ENCODE results near the gene PON1. TPM values are rescaled to one million over a fixed set of nuclear protein-coding genes. Genes with fewer than 3 reads are reported as not detected.

PON1 gene
- total RNA-seq, 1 experiment from 2014 or later = not detected

- Histone ChIP-seq H3K36me3 (no peaks in the 10 kb centered on the region), H3K27me3 (no peaks in the 10 kb centered on the region), H3K4me3 (no peak overlapping the region), H3K9me3 (no peaks in the 10 kb centered on the region)
- DNase-seq = no peak
Observed at GRCh38 chr7:95279417-95279816, 44.9 kb downstream of the PON1 start.

GRCh38 chr7:95276114-95276513 is 48.2 kb downstream of the PON1 start:
- no peaks in the 10 kb centered on the region for H3K36me3 ChIP-seq
- no peaks in the 10 kb centered on the region for H3K27me3 ChIP-seq
- DNase-seq = no peak
- H3K4me3 ChIP-seq = no peak overlapping the region
- H3K9me3 ChIP-seq = no peaks in the 10 kb centered on the region

- H3K4me3 ChIP-seq = no peak overlapping the region
- DNase-seq = no peak
- H3K9me3 ChIP-seq = no peaks in the 10 kb centered on the region
- no peaks in the 10 kb centered on the region for H3K36me3 ChIP-seq
- no peaks in the 10 kb centered on the region for H3K27me3 ChIP-seq
Observed at GRCh38 chr7:95269640-95270039, 54.7 kb downstream of the PON1 start.

- no peaks in the 10 kb centered on the region for H3K27me3 ChIP-seq
- H3K36me3 ChIP-seq = no peaks in the 10 kb centered on the region
- H3K9me3 ChIP-seq = no peaks in the 10 kb centered on the region
- H3K4me3 ChIP-seq = no peak overlapping the region
- no peak for DNase-seq
Observed at GRCh38 chr7:95267754-95268153, 56.6 kb downstream of the PON1 start.

GRCh38 chr7:95265634-95266033 is 58.7 kb downstream of the PON1 start:
- H3K36me3 ChIP-seq = no peaks in the 10 kb centered on the region
- DNase-seq = no peak
- H3K4me3 ChIP-seq = no peak overlapping the region
- no peaks in the 10 kb centered on the region for H3K9me3 ChIP-seq
- no peaks in the 10 kb centered on the region for H3K27me3 ChIP-seq

GRCh38 chr7:95264363-95264891 is 59.9 kb downstream of the PON1 start:
- no peaks in the 10 kb centered on the region for H3K9me3 ChIP-seq
- H3K4me3 ChIP-seq = no peak overlapping the region
- no peaks in the 10 kb centered on the region for H3K36me3 ChIP-seq
- no peak for DNase-seq
- H3K27me3 ChIP-seq = no peaks in the 10 kb centered on the region

- Histone ChIP-seq H3K36me3 (no peaks in the 10 kb centered on the region), H3K4me3 (no peak overlapping the region)
Observed at GRCh38 chr7:95263785-95264362, 60.5 kb downstream of the PON1 start.

GRCh38 chr7:95262875-95263274 is 61.5 kb downstream of the PON1 start:
- Histone ChIP-seq H3K36me3 (no peaks in the 10 kb centered on the region), H3K9me3 (no peaks in the 10 kb centered on the region), H3K27me3 (no peaks in the 10 kb centered on the region), H3K4me3 (no peak overlapping the region)
- no peak for DNase-seq

More at GRCh38 chr7:95263785-95264362, 60.5 kb downstream of the PON1 start:
- no peaks in the 10 kb centered on the region for H3K27me3 ChIP-seq
- no peak for DNase-seq
- H3K9me3 ChIP-seq = no peaks in the 10 kb centered on the region

GRCh38 chr7:95261895-95262415 is 62.4 kb downstream of the PON1 start:
- no peaks in the 10 kb centered on the region for H3K27me3 ChIP-seq
- H3K36me3 ChIP-seq = no peaks in the 10 kb centered on the region
- H3K4me3 ChIP-seq = no peak overlapping the region
- DNase-seq = no peak
- no peaks in the 10 kb centered on the region for H3K9me3 ChIP-seq

- no peaks in the 10 kb centered on the region for H3K27me3 ChIP-seq
- no peak overlapping the region for H3K4me3 ChIP-seq
- no peaks in the 10 kb centered on the region for H3K36me3 ChIP-seq
- no peaks in the 10 kb centered on the region for H3K9me3 ChIP-seq
- no peak for DNase-seq
Observed at GRCh38 chr7:95255691-95256090, 68.6 kb downstream of the PON1 start.

GRCh38 chr7:95253986-95254385 is 70.3 kb downstream of the PON1 start:
- no peaks in the 10 kb centered on the region for H3K27me3 ChIP-seq
- H3K36me3 ChIP-seq = no peaks in the 10 kb centered on the region
- no peaks in the 10 kb centered on the region for H3K9me3 ChIP-seq
- no peak for DNase-seq
- no peak overlapping the region for H3K4me3 ChIP-seq

GRCh38 chr7:95251966-95252365 is 72.4 kb downstream of the PON1 start:
- no peak overlapping the region for H3K4me3 ChIP-seq
- H3K27me3 ChIP-seq = no peaks in the 10 kb centered on the region
- no peak for DNase-seq
- H3K36me3 ChIP-seq = no peaks in the 10 kb centered on the region
- no peaks in the 10 kb centered on the region for H3K9me3 ChIP-seq

GRCh38 chr7:95250571-95250970 is 73.8 kb downstream of the PON1 start:
- no peak overlapping the region for H3K4me3 ChIP-seq
- H3K27me3 ChIP-seq = no peaks in the 10 kb centered on the region
- H3K36me3 ChIP-seq = no peaks in the 10 kb centered on the region
- H3K9me3 ChIP-seq = no peaks in the 10 kb centered on the region
- no peak for DNase-seq

Other genes with a start within 250 kb of the PON1 start
- not detected in 2 replicates for gene PON3, start 71.8 kb upstream of the PON1 start, total RNA-seq (2014; rRNA removed; shearing (Covaris generic); ENCODE audit: low replicate concordance)
- 38.7 and 104 TPM in 2 replicates for gene PON2, start 110.5 kb upstream of the PON1 start, total RNA-seq (2014; rRNA removed; shearing (Covaris generic); ENCODE audit: low replicate concordance)
- not detected in 2 replicates for gene ASB4, start 161.4 kb upstream of the PON1 start, total RNA-seq (2014; rRNA removed; shearing (Covaris generic); ENCODE audit: low replicate concordance)